HepG2 (cell line): ENCODE data around the gene WNK2. TPM values are rescaled to one million over a fixed set of nuclear protein-coding genes. Genes with fewer than 3 reads are reported as not detected.

Source experiments
- ATAC-seq: fragments of 200-7000 bp; cut with Tn5 transposase; 3 replicates; pipeline ENCODE4 v1.9.1; 2020; ENCODE audit warnings: mild to moderate bottlenecking, moderate library complexity
- BruUV-seq: library from RNA; stranded (reverse); fragments of 400-500 nt; replicated peaks from 2 replicates; lab custom pipeline; 2021; lab: Mats Ljungman, UMichigan
- CTCF ChIA-PET: fragments of 300-600 bp; formaldehyde crosslinking; extraction: SDS; loops from one replicate; lab custom pipeline; 2021; ENCODE audit warnings: low total read pairs, inconsistent platforms, low intra/inter-chr PET ratio; lab: Yijun Ruan, JAX
- POLR2A ChIA-PET: fragments of 350-600 bp; sonication (Branson Sonifier 250); formaldehyde crosslinking; loops from one replicate; lab custom pipeline; 2020; ENCODE audit warnings: antibody characterized with exemption, inconsistent platforms; lab: Yijun Ruan, JAX
- DNase-seq: peaks from one replicate; pipeline ENCODE4 v3.0.0-alpha.2; 2015; ENCODE audit warnings: low spot score
- FAIRE-seq: peaks from 3 replicates; lab custom pipeline; 2011; peaks lifted over from hg19 to GRCh38; lab: Jason Lieb, UNC
- H2AFZ ChIP-seq: one replicate; pipeline ENCODE4 v1.6.1; 2011; ENCODE audit warnings: low read length, inconsistent platforms
- H3K27ac ChIP-seq: fragments of 300-600 bp; 3 replicates; pipeline ENCODE4 v1.8.0; 2011; ENCODE audit warnings: mixed run types, mild to moderate bottlenecking, mixed read lengths, low read length, inconsistent platforms; ENCODE audit not compliant: insufficient read depth; ENCODE audit errors: extremely low read length
- H3K27me3 ChIP-seq, 2 experiments: fragments of 200-600 bp in 1 of 2; 2 replicates in 1 of 2; 3 replicates in 1 of 2; pipeline versions ENCODE4 v1.6.0 to v1.8.0; 2011; ENCODE audit warnings: low read length in 2 of 2, mild to moderate bottlenecking in 2 of 2, moderate library complexity in 2 of 2, inconsistent platforms in 1 of 2; ENCODE audit not compliant: insufficient read depth in 2 of 2, control insufficient read depth in 1 of 2
- H3K36me3 ChIP-seq, 2 experiments: fragments of 200-600 bp in 1 of 2; replicated peaks in 1 of 2; 2 replicates in 1 of 2; 3 replicates in 1 of 2; pipeline versions ENCODE4 v1.5.1 to v1.8.0; 2011; ENCODE audit warnings: low read length in 2 of 2, inconsistent platforms in 1 of 2; ENCODE audit not compliant: insufficient read depth in 2 of 2, control insufficient read depth in 1 of 2
- H3K4me1 ChIP-seq: 2 replicates; pipeline ENCODE4 v1.5.1; 2012; ENCODE audit warnings: low read length, inconsistent platforms; ENCODE audit not compliant: insufficient read depth
- H3K4me2 ChIP-seq: 2 replicates; pipeline ENCODE4 v1.6.0; 2011; ENCODE audit warnings: low read depth, low read length, inconsistent platforms
- H3K4me3 ChIP-seq, 3 experiments: fragments of 200-600 bp in 1 of 3; sonication (generic), shearing (Covaris generic) in 1 of 3; replicated peaks in 1 of 3; 2 replicates each; pipeline ENCODE4 v1.5.1; 2011 to 2016; ENCODE audit warnings: low read length in 3 of 3, inconsistent platforms in 2 of 3, low read depth in 2 of 3, mild to moderate bottlenecking in 2 of 3, control low read depth in 1 of 3, mixed read lengths in 1 of 3; ENCODE audit not compliant: insufficient read depth in 1 of 3
- H3K79me2 ChIP-seq: one replicate; pipeline ENCODE4 v1.6.1; 2011; ENCODE audit warnings: low read length, inconsistent platforms; ENCODE audit not compliant: insufficient read depth
- H3K9ac ChIP-seq: 2 replicates; pipeline ENCODE4 v1.6.0; 2011; ENCODE audit warnings: mild to moderate bottlenecking, low read depth, low read length, inconsistent platforms; ENCODE audit not compliant: insufficient read depth
- H3K9me3 ChIP-seq: 2 replicates; pipeline ENCODE4 v1.5.1; 2012; ENCODE audit warnings: mild to moderate bottlenecking, low read length
- H4K20me1 ChIP-seq: 2 replicates; pipeline ENCODE4 v1.6.0; 2011; ENCODE audit warnings: inconsistent platforms, mild to moderate bottlenecking, low read length, moderate library complexity; ENCODE audit not compliant: insufficient read depth
- FIP1L1 ChIP-seq: fragments of 200-400 bp; formaldehyde crosslinking; IDR thresholded peaks from 2 replicates; pipeline ENCODE4 v1.6.1; 2018; ENCODE audit warnings: low read depth, mild to moderate bottlenecking, low read length, moderate library complexity, borderline replicate concordance; ENCODE audit not compliant: insufficient read depth
- HDAC1 ChIP-seq: sonication (generic); formaldehyde crosslinking; IDR thresholded peaks from 2 replicates; pipeline ENCODE4 v1.5.1; 2020; ENCODE audit warnings: mild to moderate bottlenecking, missing genetic modification reagents
- MXD4 ChIP-seq: IDR thresholded peaks from 2 replicates; pipeline ENCODE4 v1.6.1; 2016; ENCODE audit warnings: mild to moderate bottlenecking, missing biosample characterization, missing genetic modification reagents
- NAIF1 ChIP-seq: sonication (generic); formaldehyde crosslinking; IDR thresholded peaks from 2 replicates; pipeline ENCODE4 v1.5.0; 2020; ENCODE audit warnings: mild to moderate bottlenecking, missing genetic modification reagents, borderline replicate concordance
- PHF21A ChIP-seq: sonication (generic); formaldehyde crosslinking; IDR thresholded peaks from 2 replicates; pipeline ENCODE4 v1.5.0; 2020; ENCODE audit warnings: mild to moderate bottlenecking, missing genetic modification reagents
- RBM39 ChIP-seq: fragments of 200-400 bp; formaldehyde crosslinking; IDR thresholded peaks from one replicate; pipeline ENCODE4 v1.6.1; 2018; ENCODE audit warnings: antibody characterized with exemption, mild to moderate bottlenecking, low read depth, low read length; ENCODE audit not compliant: poor library complexity, severe bottlenecking
- WGBS: methylation state at CpG from one replicate; pipeline ENCODE4 v1.1.6; 2017; ENCODE audit warnings: low lambda C conversion rate; 5-methylcytosine and 5-hydroxymethylcytosine counted together
- in situ Hi-C: cut with HindIII; loops from 2 replicates; pipeline ENCODE4 v1.10.0; 2017; ENCODE audit warnings: low pct_unique_long_range_greater_than_20kb; ENCODE audit not compliant: extremely low pct_ligation_motif_present
- intact Hi-C: fragments of 100-400 bp; cut with micrococcal nuclease; formaldehyde crosslinking; loops from one replicate; pipeline ENCODE4 v1.10.0; 2022; ENCODE audit not compliant: unreplicated experiment
- polyA plus RNA-seq, 8 experiments: library from polyadenylated mRNA; depleted of rRNA in 3 of 8; stranded (reverse) in 7 of 8; unstranded in 1 of 8; fragments of >200 nt; fragmentation: Illumina TruSeq in 4 of 8; extraction: Trizol in 4 of 8; gene quantifications; 2 replicates each; pipeline versions ENCODE4 v1.2.1 to v1.2.3, GENCODE V29; 2011 to 2016; ENCODE audit warnings: low read depth in 4 of 8, missing spikeins in 1 of 8, mixed read lengths in 1 of 8; ENCODE audit not compliant: insufficient read depth in 1 of 8
- total RNA-seq, 5 experiments: library from RNA; depleted of rRNA; stranded (reverse); fragments of >200 nt; fragmentation: Illumina TruSeq; extraction: Trizol; gene quantifications; 2 replicates each; pipeline ENCODE4 v1.2.3, GENCODE V29; 2016; ENCODE audit warnings: low read depth in 1 of 5
- TF ChIP-seq, protein P1 (sequence below): sonication (generic); formaldehyde crosslinking; IDR thresholded peaks from 2 replicates; pipeline ENCODE4 v1.4.0; 2020; ENCODE audit warnings: missing genetic modification reagents
- TF ChIP-seq, protein P2 (sequence below): sonication (generic); formaldehyde crosslinking; IDR thresholded peaks from 2 replicates; pipeline ENCODE4 v1.4.0; 2020; ENCODE audit warnings: missing genetic modification reagents
- TF ChIP-seq, protein P3 (sequence below): sonication (generic); formaldehyde crosslinking; IDR thresholded peaks from 2 replicates; pipeline ENCODE4 v1.5.1; 2020; ENCODE audit warnings: missing genetic modification reagents, mild to moderate bottlenecking, borderline replicate concordance

The WNK2 gene
- total and polyA plus RNA-seq, 2 of the 13 experiments (the other 11 are each of a cell fraction or from before 2014, with no cell fraction given) = 10.5 to 12.0 TPM

DNA sequence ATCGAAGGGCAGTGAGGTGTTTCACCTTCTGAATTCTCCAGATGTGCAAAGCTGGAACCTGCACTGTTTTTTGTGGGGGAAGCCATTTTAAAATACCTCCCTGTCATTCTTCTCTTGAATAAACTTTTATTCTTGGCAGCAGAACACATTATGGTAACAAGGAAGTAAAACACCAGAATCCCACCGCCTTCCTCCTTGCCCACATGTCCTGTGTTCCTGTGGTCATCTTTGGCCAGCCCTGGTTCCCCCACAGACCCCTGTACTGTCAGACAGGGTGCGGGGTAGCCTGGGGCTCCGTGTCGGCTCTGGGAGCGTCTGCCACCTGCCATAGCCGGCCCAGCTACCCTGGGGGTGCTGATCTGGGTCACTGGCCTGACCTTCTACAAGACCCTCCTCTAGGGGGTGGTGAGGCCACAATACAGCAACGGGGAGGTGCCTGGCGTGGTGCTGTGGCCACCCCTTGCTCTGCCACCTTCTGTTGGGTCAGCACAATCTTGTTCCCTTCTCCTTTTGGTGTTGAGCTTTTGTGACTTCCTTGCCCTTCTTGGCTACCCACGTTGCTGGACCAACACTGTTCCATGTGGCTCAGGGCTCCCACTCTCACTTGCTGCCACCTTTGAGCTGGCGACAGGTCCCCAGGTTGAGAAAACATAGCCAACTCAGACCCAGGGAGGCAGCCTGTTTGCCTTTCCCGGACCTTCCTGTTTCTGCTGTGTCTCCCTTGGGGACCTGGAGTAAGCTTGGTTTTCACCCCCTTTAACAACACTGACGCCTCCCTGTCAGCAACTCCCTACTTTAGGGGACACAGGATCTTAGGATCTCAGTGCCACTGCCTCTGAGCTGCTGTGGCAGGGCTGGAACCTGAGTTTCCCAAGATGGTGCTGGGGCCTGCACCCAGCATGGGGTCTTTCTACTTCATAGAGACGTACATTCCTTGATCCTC, 4.8 kb downstream of the WNK2 start:
- peaks cover 1 to 10% of the 10 kb centered on the region in 2 experiments; a peak in 1 of 5 replicates for H3K36me3 ChIP-seq
- ChIA-PET CTCF (no interaction called here), POLR2A (no interaction called here)
- 89% methylated on average over 13 of the region's 14 CpGs for WGBS
- DNase-seq (no peak), ATAC-seq (no peak), FAIRE-seq (no peak)
- H3K27ac ChIP-seq = no peak overlapping the region
- BruUV-seq = no TSS peak
- peaks cover 30% of the 10 kb centered on the region for H3K4me1 ChIP-seq
- H3K27me3 ChIP-seq = no peaks in the 10 kb centered on the region
- intact Hi-C loops = no loop called here
- no peak overlapping the region for H2AFZ ChIP-seq
- no peaks in the 10 kb centered on the region for H4K20me1 ChIP-seq
- peaks cover 57% of the 10 kb centered on the region for H3K79me2 ChIP-seq
- no peak overlapping the region for H3K9ac ChIP-seq
- no peak for TF ChIP-seq NAIF1 (CRISPR knock-in tag)
- no peak for TF ChIP-seq HDAC1 (CRISPR knock-in tag)
- no peak for TF ChIP-seq PHF21A
- TF ChIP-seq, protein P1, sequence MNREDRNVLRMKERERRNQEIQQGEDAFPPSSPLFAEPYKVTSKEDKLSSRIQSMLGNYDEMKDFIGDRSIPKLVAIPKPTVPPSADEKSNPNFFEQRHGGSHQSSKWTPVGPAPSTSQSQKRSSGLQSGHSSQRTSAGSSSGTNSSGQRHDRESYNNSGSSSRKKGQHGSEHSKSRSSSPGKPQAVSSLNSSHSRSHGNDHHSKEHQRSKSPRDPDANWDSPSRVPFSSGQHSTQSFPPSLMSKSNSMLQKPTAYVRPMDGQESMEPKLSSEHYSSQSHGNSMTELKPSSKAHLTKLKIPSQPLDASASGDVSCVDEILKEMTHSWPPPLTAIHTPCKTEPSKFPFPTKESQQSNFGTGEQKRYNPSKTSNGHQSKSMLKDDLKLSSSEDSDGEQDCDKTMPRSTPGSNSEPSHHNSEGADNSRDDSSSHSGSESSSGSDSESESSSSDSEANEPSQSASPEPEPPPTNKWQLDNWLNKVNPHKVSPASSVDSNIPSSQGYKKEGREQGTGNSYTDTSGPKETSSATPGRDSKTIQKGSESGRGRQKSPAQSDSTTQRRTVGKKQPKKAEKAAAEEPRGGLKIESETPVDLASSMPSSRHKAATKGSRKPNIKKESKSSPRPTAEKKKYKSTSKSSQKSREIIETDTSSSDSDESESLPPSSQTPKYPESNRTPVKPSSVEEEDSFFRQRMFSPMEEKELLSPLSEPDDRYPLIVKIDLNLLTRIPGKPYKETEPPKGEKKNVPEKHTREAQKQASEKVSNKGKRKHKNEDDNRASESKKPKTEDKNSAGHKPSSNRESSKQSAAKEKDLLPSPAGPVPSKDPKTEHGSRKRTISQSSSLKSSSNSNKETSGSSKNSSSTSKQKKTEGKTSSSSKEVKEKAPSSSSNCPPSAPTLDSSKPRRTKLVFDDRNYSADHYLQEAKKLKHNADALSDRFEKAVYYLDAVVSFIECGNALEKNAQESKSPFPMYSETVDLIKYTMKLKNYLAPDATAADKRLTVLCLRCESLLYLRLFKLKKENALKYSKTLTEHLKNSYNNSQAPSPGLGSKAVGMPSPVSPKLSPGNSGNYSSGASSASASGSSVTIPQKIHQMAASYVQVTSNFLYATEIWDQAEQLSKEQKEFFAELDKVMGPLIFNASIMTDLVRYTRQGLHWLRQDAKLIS (CRISPR knock-in tag) = no peak
- TF ChIP-seq, protein P2, sequence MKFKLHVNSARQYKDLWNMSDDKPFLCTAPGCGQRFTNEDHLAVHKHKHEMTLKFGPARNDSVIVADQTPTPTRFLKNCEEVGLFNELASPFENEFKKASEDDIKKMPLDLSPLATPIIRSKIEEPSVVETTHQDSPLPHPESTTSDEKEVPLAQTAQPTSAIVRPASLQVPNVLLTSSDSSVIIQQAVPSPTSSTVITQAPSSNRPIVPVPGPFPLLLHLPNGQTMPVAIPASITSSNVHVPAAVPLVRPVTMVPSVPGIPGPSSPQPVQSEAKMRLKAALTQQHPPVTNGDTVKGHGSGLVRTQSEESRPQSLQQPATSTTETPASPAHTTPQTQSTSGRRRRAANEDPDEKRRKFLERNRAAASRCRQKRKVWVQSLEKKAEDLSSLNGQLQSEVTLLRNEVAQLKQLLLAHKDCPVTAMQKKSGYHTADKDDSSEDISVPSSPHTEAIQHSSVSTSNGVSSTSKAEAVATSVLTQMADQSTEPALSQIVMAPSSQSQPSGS (CRISPR knock-in tag) = no peak
- TF ChIP-seq, protein P3, sequence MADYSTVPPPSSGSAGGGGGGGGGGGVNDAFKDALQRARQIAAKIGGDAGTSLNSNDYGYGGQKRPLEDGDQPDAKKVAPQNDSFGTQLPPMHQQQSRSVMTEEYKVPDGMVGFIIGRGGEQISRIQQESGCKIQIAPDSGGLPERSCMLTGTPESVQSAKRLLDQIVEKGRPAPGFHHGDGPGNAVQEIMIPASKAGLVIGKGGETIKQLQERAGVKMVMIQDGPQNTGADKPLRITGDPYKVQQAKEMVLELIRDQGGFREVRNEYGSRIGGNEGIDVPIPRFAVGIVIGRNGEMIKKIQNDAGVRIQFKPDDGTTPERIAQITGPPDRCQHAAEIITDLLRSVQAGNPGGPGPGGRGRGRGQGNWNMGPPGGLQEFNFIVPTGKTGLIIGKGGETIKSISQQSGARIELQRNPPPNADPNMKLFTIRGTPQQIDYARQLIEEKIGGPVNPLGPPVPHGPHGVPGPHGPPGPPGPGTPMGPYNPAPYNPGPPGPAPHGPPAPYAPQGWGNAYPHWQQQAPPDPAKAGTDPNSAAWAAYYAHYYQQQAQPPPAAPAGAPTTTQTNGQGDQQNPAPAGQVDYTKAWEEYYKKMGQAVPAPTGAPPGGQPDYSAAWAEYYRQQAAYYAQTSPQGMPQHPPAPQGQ (CRISPR knock-in tag) = no peak
- no peak for TF ChIP-seq FIP1L1
- no peak for TF ChIP-seq MXD4 (CRISPR knock-in tag)
- TF ChIP-seq RBM39 = no peak
- no peak overlapping the region for H3K4me3 ChIP-seq
- H3K4me2 ChIP-seq = no peak overlapping the region
- in situ Hi-C loops = no loop called here
- H3K9me3 ChIP-seq = no peaks in the 10 kb centered on the region
